Ascending aorta (tissue), 2 donors: Measurements from ENCODE around the gene TCF7. TPM values are rescaled to one million over a fixed set of nuclear protein-coding genes. Genes with fewer than 3 reads are reported as not detected.

ENCODE experiments used
- DNase-seq, 2 donors: peaks; one replicate each; pipeline ENCODE4 v3.0.0-alpha.2; 2019; ENCODE audit warnings: low spot score in 2 of 2
- H3K27ac ChIP-seq, 2 donors: fragments of 200-600 bp; sonication (generic); one replicate each; pipeline ENCODE4 v1.5.1; 2016 to 2017; ENCODE audit warnings: mild to moderate bottlenecking in 1 of 2
- H3K27me3 ChIP-seq: fragments of 200-600 bp; sonication (generic); one replicate; pipeline ENCODE4 v1.5.1; 2017
- H3K36me3 ChIP-seq, 2 donors: fragments of 200-600 bp; sonication (generic); one replicate each; pipeline ENCODE4 v1.5.1; 2016
- H3K4me1 ChIP-seq, 2 donors: fragments of 200-600 bp; sonication (generic); one replicate each; pipeline ENCODE4 v1.5.1; 2016 to 2017; ENCODE audit warnings: mild to moderate bottlenecking in 1 of 2
- H3K4me3 ChIP-seq, 2 donors: fragments of 200-600 bp; sonication (generic); one replicate each; pipeline ENCODE4 v1.5.1; 2016 to 2017; ENCODE audit warnings: mild to moderate bottlenecking in 1 of 2
- H3K9me3 ChIP-seq, 2 donors: fragments of 200-600 bp; sonication (generic); one replicate each; pipeline ENCODE4 v1.5.1; 2016
- CTCF ChIP-seq, 3 experiments: fragments of 200-600 bp in 2 of 3; fragments of 450-650 bp in 1 of 3; sonication (generic) in 2 of 3; IDR thresholded peaks; one replicate each; pipeline ENCODE4 v1.5.1; 2016 to 2019; ENCODE audit warnings: antibody characterized with exemption in 3 of 3, mild to moderate bottlenecking in 1 of 3, moderate library complexity in 1 of 3
- intact Hi-C: fragments of 100-400 bp; cut with DNase I; formaldehyde crosslinking; loops from one replicate; pipeline ENCODE4 v1.15.1; 2023
- total RNA-seq: library from RNA; depleted of rRNA; stranded (reverse); fragments of >200 nt; gene quantifications from one replicate; pipeline ENCODE4 v1.1.0, GENCODE V29; 2016

Gene TCF7
- total RNA-seq, 1 donor from 2014 or later, result 12.1 TPM

GRCh38 chr5:134188092-134188491 lies 73.6 kb downstream of the TCF7 start:
- DNase-seq, result no peak
- no peak for TF ChIP-seq CTCF (IDR thresholded peaks at IDR 0.05)
- H3K4me3 ChIP-seq, result no peak overlapping the region
- no peaks in the 10 kb centered on the region for H3K9me3 ChIP-seq
- no peaks in the 10 kb centered on the region for H3K27me3 ChIP-seq
- no peaks in the 10 kb centered on the region for H3K4me1 ChIP-seq
- no peak overlapping the region for H3K27ac ChIP-seq
- intact Hi-C loops, result no loop called here
- no peaks in the 10 kb centered on the region for H3K36me3 ChIP-seq

GRCh38 chr5:134189031-134189430 lies 74.5 kb downstream of the TCF7 start:
- no peak overlapping the region for H3K27ac ChIP-seq
- H3K27me3 ChIP-seq, result no peaks in the 10 kb centered on the region
- H3K4me3 ChIP-seq, result no peak overlapping the region
- no peaks in the 10 kb centered on the region for H3K9me3 ChIP-seq
- no peaks in the 10 kb centered on the region for H3K36me3 ChIP-seq
- no peak for DNase-seq
- TF ChIP-seq CTCF (IDR thresholded peaks at IDR 0.05), result no peak
- intact Hi-C loops, result no loop called here
- H3K4me1 ChIP-seq, result no peaks in the 10 kb centered on the region

- Histone ChIP-seq H3K27ac (no peak overlapping the region), H3K27me3 (no peaks in the 10 kb centered on the region), H3K36me3 (peaks cover 52 to 55% of the 10 kb centered on the region in 2 donors), H3K9me3 (no peaks in the 10 kb centered on the region), H3K4me3 (no peak overlapping the region), H3K4me1 (no peaks in the 10 kb centered on the region)
- intact Hi-C loops, result no loop called here
- no peak for DNase-seq
- TF ChIP-seq CTCF (IDR thresholded peaks at IDR 0.05), result no peak
These were observed 81.2 kb downstream of the TCF7 start for GRCh38 chr5:134195666-134196065.

Other genes with a start within 250 kb of the TCF7 start
- gene C5orf15, start 146.1 kb upstream of the TCF7 start, total RNA-seq, result 177 TPM
- 50.2 TPM for gene VDAC1, start 109.7 kb upstream of the TCF7 start, total RNA-seq
- gene SKP1, start 62.3 kb downstream of the TCF7 start, total RNA-seq, result 144 TPM
- 26.2 TPM for gene PPP2CA, start 111.4 kb downstream of the TCF7 start, total RNA-seq